HG02884 (cell line): ENCODE results near the gene KRTAP5-2.
"Not testable (repeated sequence)": the region's sequence is repeated elsewhere in the genome, so short reads cannot be mapped to it uniquely, and the experiment has no call there.

Experiments used
- ATAC-seq: cut with Tn5 transposase; IDR thresholded peaks from one replicate; pipeline ENCODE4 v1.9.1; 2021; ENCODE audit warnings: mild to moderate bottlenecking, moderate library complexity; ENCODE audit not compliant: unreplicated experiment

The KRTAP5-2 gene

GRCh38 chr11:1597994-1598380 is at the start of gene KRTAP5-2:
Gene KRTAP5-2 (minus strand): TSS chr11:1598294. CDS start chr11:1598250, 44 bp downstream.
- no peak for ATAC-seq

GRCh38 chr11:1646540-1646939 is 48.4 kb upstream of the KRTAP5-2 start:
- not testable (repeated sequence) for ATAC-seq

GRCh38 chr11:1645357-1645821 is 47.3 kb upstream of the KRTAP5-2 start:
- ATAC-seq: no peak

- no peak for ATAC-seq
These were observed 46.7 kb upstream of the KRTAP5-2 start for GRCh38 chr11:1644601-1645356.

- ATAC-seq: no peak
These were observed 45.1 kb upstream of the KRTAP5-2 start for GRCh38 chr11:1643146-1643690.

- no peak for ATAC-seq
These were observed 44.4 kb upstream of the KRTAP5-2 start for GRCh38 chr11:1642288-1643145.

- ATAC-seq: no peak
These were observed 43.0 kb upstream of the KRTAP5-2 start for GRCh38 chr11:1641096-1641495.

GRCh38 chr11:1640076-1640946 is 42.2 kb upstream of the KRTAP5-2 start:
- ATAC-seq: no peak

- no peak for ATAC-seq
These were observed 41.6 kb upstream of the KRTAP5-2 start for GRCh38 chr11:1639666-1640065.

GRCh38 chr11:1639102-1639620 is 41.1 kb upstream of the KRTAP5-2 start:
- ATAC-seq: no peak

GRCh38 chr11:1638344-1638743 is 40.2 kb upstream of the KRTAP5-2 start:
- ATAC-seq: no peak

GRCh38 chr11:1637628-1638027 is 39.5 kb upstream of the KRTAP5-2 start:
- no peak for ATAC-seq

- ATAC-seq: no peak
These were observed 38.3 kb upstream of the KRTAP5-2 start for GRCh38 chr11:1636291-1636950.

- ATAC-seq: no peak
These were observed 35.8 kb upstream of the KRTAP5-2 start for GRCh38 chr11:1633864-1634263.

GRCh38 chr11:1632053-1632714 is 34.1 kb upstream of the KRTAP5-2 start:
- ATAC-seq: no peak

- ATAC-seq: no peak
These were observed 33.0 kb upstream of the KRTAP5-2 start for GRCh38 chr11:1631066-1631568.

- ATAC-seq: no peak
These were observed 32.2 kb upstream of the KRTAP5-2 start for GRCh38 chr11:1630271-1630670.

GRCh38 chr11:1629326-1630185 is 31.5 kb upstream of the KRTAP5-2 start, which contains the start of gene KRTAP5-5:
Gene KRTAP5-5 (plus strand): TSS chr11:1629775. CDS start chr11:1629841, 66 bp downstream.
- ATAC-seq: no peak
